CD4-positive, alpha-beta T cell treated with Interleukin-17A for 4 hours (primary cell): ENCODE results near the gene FAM89B.

Source experiments
- DNase-seq: peaks from one replicate; pipeline ENCODE4 v3.0.0-alpha.2; 2020; ENCODE audit warnings: mixed read lengths

The FAM89B gene

DNA sequence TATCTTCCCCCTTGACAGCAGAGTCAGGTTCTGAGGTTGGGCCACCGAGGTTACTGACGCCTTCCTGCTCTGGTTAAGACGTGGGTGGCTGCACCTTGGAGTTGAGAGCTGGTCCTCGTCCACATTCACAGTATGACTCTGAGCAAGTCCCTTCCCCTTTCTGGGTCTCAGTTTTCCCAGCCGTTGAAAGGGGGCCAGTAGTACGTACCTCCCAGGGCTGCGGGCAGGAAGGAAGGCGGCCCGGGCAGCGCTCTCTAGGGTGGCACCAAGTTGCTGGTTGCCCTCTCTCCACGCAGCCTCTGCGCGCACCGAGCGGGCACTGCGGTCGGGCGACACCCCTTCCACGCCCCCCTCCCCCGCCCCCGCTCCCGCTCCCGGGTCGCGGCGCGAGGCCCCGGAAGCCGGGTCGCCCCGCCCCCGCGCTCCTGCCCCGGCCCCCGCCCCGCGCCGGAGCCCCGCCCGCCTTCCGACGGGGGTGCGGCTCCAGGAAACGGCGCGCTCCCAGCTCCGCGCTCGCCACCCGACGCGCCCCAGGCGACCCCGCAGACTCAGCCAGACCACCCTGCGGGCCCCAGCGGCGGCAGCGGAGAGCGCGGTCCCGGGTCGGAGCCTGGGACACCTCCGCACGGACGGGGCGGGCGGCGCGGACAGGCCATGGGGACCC, 3.4 kb downstream of the FAM89B start, which contains the start of gene EHBP1L1:
TSS of gene EHBP1L1 (plus strand) at position 486 of the 664 bp plus-strand sequence. CDS start 250 bp downstream, outside the sequence.
- DNase-seq, result peak; percentile 92

- DNase-seq, result no peak
Observed at GRCh38 chr11:65576232-65576866, 4.0 kb downstream of the FAM89B start.

GRCh38 chr11:65576867-65577755, 4.8 kb downstream of the FAM89B start:
- DNase-seq, result peak; percentile 58

DNA sequence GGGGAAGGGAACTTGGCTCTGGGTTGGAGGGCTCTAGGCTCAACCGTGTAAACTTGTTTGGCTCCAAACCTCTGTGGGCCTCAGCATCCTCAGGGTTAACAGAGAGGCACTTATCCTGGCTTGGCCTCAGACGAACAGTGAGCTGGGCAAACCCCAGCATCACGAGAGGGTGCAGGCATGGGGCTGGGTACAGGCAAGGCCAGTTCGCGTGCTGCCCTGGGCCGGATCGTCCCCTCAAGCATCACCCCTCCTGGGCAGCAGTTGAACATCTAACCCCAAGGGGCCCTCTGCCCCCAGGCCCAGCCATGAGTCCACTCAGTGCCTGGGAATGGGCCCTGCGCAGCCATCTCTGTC, 5.4 kb downstream of the FAM89B start:
- no peak for DNase-seq

DNA sequence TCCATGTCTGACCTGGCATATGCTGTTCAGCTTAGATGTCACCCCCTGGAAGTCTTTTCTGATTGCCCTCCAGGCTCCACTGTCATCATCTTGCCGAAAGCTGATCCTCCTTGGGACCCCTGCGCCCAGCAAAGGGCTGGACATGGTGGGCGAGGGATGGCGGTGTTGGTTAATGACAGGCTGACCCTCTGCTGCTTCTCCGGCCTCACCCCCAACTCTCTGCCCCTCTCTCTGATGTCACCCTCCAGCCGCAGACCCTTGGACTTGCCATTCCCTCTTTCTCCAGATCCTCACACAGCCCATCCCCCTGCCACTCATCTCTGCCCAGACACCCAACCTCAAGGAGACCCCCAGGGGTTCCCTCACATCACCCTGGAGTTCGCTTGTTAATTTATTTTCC, 5.8 kb downstream of the FAM89B start:
- no peak for DNase-seq

- DNase-seq, result no peak
Observed at GRCh38 chr11:65578667-65579066, 6.3 kb downstream of the FAM89B start.

DNA sequence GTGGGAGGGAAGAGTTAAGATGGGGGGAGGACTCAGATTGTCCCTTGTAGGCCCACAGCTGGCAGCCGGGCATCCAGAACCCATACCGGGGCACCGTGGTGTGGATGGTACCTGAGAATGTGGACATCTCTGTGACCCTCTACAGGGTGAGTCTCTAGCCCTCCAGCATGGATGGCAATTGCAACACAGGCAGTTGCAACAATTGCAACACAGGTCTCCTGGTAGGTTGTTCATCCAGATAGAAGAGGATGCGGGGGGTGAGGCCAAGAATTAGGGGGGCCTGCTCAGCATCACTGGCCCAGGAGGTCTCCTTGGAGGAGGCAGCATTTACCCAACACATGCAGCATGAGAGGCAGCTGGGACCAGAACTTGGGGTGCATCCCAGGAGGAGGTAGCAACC, 7.0 kb downstream of the FAM89B start:
- no peak for DNase-seq

GRCh38 chr11:65580031-65580692, 7.8 kb downstream of the FAM89B start:
- no peak for DNase-seq

- DNase-seq, result no peak
Observed at GRCh38 chr11:65580756-65581155, 8.4 kb downstream of the FAM89B start.

DNA sequence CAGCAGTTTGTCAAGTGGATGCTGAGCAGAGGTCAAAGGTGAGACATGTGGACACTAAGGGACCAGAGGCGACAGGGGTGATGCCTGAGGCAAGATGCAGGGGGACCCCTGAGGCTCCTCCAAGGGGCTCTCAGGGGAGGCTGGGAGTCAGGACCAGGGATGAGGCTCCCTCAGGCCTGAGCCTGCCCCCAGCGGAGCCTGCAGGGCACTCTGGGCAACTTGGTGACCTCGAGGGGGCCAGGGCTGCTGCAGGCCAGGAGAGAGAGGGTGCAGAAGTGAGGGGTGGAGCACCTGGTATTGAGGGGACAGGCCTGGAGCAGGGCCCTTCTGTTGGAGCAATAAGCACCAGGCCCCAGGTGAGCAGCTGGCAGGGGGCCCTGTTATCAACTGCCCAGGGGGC, 9.6 kb downstream of the FAM89B start:
- no peak for DNase-seq

GRCh38 chr11:65583589-65583988, 11.3 kb downstream of the FAM89B start:
- DNase-seq, result no peak

GRCh38 chr11:65584106-65584505, 11.8 kb downstream of the FAM89B start:
- DNase-seq, result no peak

GRCh38 chr11:65584723-65585171, 12.4 kb downstream of the FAM89B start:
- DNase-seq, result no peak

- no peak for DNase-seq
Observed at GRCh38 chr11:65585396-65586246, 13.3 kb downstream of the FAM89B start.

DNA sequence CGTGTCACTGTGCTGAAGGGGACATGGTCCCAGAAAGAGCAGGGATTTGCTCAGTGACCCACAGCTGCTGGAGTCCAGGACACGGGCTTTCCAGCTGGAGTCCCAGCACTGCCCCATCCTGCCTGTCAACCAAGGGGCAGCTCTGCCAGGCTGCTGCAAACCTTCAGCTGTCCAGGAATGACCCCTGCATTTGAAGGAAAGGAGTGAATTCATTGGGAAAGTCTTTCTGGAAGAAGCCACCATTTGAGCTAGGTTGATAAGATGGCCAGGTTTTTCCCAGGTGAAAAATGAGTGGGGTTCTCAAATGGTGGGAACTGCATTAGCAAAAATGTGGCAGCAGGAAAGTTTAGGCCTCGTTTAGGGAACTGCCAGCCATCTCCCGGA, 13.9 kb downstream of the FAM89B start:
- DNase-seq, result no peak

DNA sequence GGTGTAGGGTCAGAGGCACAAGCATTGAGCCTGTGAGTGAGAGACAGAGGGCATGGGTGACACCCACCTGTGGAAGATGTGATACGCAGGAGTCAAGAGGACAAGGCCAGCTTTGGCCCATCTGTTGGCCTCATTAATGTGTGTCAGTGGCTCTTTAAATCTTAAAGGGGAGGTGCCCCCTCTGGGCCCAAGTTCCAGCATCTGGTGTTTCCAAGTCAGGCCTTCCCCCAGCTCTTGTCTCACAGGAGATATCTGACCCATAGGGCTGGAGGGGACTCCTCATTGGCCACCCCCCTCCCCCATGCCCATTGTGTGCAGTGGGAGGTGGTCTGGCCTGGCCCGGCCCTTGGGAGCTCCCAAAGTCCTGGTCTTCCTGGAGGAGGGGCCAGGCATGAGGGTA, 14.3 kb downstream of the FAM89B start:
- DNase-seq, result no peak

- DNase-seq, result peak; percentile 83
Observed at GRCh38 chr11:65588199-65589054, 16.1 kb downstream of the FAM89B start.

DNA sequence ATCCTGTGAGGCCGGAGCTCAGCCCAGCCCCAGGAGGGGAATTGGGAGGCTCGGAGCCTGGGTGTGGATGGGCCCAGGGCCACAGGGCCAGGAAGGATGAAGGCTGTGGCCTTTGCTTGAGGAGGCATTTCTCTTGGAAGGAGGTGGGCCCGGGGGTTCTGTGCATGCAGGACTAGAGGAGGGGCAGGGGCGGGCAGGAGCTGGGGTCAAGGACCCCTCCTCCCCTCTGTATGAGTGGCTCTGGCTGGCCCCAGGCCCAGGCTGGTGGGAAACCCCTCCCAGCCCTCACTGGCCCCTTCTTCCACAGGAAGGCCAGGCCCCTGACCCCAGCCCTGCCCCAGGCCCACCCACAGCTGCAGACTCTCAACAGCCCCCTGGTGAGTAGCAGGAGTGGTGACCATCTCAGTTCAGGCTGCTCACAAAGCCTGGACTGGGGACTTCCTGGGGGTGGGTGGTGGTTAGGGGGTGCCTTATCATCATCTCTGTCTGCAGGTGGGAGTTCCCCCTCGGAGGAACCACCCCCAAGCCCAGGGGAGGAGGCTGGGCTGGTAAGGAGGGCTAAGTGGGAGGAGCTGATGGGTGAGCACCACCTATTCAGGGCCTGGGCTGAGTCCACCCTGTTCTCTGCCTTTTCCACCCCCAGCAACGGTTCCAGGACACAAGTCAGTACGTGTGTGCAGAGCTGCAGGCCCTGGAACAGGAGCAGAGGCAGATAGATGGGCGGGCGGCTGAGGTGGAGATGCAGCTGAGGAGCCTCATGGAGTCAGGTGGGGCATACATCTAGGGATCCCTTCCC, 17.3 kb downstream of the FAM89B start:
- DNase-seq, result no peak

DNA sequence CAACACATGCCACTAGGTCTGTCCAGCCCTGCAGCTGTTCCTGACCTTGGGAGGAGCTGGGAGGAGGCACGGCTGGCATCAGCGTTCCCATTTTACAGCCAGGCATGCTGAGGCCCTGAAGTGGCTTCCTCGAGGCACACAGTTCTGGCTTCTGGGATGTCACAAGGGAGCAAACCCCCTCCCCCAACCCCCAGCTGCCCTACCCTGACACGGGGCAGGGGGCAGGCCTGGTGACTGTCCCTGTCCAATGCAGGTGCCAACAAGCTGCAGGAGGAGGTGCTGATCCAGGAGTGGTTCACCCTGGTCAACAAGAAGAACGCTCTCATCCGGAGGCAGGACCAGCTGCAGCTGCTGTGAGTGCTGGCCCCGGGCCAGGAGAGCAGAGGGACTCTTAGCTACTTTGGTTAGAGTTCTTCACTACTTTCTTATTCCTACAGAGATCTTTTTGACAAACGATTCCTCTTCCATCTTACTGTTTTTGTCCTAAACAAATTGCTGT, 18.0 kb downstream of the FAM89B start:
- DNase-seq, result no peak
